GF-D8 (cell line): ENCODE measurements around the gene SLC9A1.
"Not testable (repeated sequence)": the region's sequence is repeated elsewhere in the genome, so short reads cannot be mapped to it uniquely, and the experiment has no call there.

Source experiments
- DNase-seq: peaks from one replicate; lab custom pipeline; 2025; lab: John Stamatoyannopoulos, UW

The SLC9A1 gene

DNA sequence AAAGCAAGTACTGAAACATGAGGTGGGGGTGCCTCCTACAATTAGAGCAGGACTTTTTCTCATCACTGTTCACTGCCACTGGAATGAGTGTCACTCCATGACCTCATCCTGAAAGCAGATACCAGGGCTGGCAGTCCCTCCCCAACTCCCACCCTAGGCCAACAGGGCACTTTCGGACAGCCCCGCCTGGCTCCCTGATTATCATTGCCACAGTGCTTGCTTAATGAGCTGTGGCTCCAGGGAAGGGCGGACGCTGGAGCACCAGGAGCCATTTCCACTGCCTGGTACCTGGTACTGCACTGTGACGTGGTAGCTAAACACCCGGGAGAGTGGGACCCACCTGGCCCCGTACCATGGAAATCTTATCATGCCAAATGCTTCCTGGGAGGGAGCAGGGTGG lies 22.3 kb downstream of the SLC9A1 start:
- no peak for DNase-seq

GRCh38 chr1:27132147-27132546 lies 22.8 kb downstream of the SLC9A1 start:
- no peak for DNase-seq

GRCh38 chr1:27130798-27131197 lies 24.1 kb downstream of the SLC9A1 start:
- DNase-seq, result no peak

DNA sequence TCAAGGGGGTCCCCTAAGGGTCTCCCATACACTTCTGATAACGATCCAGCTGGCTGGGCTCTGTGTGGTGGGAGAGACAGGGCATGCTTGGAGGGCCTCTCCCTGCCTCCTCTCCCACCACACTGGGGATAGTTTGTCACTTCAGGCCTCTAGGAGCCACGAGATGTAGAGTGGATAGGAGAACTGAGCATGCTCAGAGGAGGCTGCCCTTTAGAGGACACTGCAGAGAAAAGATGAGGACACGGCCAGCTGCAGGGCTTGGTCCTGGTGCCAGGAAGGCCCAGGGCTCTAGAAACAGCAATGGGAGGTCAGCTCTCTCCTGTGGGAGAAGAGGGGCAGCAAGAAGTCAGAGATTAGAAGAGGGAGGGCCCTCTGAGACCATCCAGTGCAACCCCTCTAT lies 25.7 kb downstream of the SLC9A1 start:
- no peak for DNase-seq

DNA sequence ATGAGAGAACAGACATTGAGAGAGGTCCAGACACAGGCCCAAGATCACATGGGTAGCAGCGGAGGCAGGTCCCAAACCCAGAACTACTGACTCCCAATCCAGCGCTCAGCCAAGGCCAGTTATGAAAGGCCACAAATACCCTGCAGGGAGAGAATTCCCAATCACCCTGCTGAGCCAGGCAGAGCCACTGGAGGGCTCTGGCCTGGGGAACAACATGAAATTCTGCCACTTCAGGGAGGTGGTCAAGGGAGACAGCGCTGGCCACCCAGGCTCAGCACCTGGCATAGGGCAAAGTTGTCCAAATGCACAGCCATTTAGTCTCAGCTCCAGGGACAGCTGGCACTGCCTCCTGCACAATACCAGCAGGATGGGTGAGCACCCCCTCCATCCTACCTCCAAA lies 27.5 kb downstream of the SLC9A1 start:
- no peak for DNase-seq

DNA sequence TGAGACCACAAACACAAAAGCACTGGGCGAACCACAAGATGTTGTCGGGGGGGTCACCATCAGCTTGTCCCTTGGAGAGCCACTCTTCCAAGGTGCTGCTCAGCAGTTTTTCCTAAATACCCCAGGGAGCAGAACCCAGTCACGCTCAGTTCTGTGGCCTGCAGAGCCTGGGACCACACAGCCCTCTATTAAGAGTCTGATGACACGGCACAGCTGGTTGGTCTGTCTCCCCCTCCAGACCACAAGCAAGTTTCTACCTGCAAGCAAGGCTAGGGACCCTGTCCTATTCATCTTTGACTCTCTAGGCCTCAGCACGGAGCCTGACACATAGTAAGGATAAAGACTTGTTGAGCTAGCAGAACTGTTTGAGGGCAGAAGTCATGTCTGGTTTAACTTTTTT lies 28.5 kb downstream of the SLC9A1 start:
- DNase-seq, result no peak

GRCh38 chr1:27125125-27125524 lies 29.8 kb downstream of the SLC9A1 start:
- DNase-seq, result not testable (repeated sequence)

- DNase-seq, result no peak
Observed at GRCh38 chr1:27124405-27124804, 30.5 kb downstream of the SLC9A1 start.

GRCh38 chr1:27122652-27123051 lies 32.3 kb downstream of the SLC9A1 start:
- no peak for DNase-seq

DNA sequence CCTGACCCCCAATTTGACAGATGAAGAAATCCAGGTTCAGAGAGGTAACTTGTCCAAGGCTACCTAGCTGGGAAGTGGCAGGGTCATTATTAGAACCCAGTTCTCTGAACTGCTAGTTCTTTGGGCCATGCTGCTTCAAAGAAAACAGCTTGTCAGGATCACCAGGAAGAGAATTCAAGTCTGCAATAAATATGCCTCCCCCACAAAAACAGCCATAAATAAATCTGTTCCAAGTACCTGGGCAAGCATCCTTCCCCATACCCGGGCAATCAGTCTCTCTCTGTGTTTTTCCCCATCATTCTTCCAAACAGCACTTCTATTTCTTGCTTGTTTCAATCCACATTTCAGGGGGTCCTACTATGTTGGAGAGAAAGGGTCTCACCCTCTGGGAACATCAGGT lies 34.1 kb downstream of the SLC9A1 start:
- DNase-seq, result no peak

DNA sequence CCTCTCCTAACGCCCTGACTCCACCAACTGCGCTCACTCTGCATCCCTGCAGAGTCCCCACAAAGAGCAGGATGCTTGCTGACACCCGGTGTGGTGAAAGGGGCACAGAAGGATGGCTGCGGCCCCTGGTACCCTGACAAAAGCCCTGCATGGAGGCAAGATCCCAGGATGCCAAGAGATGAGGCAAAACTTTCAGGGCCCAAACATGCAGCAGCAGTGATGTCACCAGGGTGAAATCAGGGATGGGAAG lies 36.6 kb downstream of the SLC9A1 start:
- no peak for DNase-seq

DNA sequence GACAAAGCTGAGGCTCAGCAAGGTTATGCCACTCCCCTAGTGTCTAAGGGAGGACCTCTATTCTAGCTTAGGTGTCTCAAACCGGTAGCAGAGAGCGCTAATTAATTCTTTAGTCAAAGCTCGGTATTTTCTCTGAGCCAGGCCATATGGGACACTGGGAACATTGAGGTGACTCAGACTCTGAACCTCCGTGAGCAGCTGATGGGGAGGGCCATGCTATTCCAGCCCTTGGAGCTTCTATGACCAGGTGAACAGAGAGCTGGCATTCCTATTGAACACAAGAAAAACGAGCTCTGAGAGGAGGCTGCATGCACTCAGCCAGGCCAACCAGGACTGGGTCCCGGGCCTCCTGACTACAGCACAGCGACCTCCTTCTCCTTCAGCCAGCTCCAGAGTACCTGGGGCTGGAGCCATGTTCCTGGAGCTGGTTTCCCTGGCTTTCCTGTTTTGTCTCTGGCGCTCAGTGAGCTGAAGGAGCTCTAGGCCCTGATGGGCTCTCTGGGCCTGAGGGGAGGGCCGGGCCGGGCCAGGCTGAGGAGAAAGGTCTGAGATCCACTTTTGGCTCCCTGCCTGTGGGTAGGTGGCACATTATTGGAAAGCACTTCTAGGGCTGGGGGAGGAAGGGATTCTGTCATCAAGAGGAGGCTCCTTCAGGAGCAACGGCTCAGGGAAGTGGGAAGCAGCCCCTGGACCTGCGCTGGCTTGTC lies 37.0 kb downstream of the SLC9A1 start:
- no peak for DNase-seq

DNA sequence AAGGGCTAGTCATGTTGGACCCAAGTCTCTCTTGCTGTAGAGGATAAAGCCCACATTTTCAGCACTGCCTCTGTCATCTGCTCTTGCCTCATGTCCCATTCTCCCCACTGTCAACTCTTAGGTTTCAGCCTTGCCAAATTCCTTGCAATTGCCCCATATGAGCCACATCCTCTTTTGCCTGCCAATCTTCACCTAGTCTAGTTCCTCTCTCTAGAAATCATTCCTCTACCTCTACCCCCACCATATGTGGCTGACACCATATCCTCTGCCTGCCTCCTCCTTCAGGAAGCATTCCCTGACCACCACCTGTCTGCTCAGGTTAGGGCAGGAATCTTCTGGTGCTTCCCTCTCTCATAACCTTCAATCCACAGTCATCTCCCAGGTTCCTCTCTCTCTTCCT lies 38.2 kb downstream of the SLC9A1 start:
- peak; percentile 94 for DNase-seq

DNA sequence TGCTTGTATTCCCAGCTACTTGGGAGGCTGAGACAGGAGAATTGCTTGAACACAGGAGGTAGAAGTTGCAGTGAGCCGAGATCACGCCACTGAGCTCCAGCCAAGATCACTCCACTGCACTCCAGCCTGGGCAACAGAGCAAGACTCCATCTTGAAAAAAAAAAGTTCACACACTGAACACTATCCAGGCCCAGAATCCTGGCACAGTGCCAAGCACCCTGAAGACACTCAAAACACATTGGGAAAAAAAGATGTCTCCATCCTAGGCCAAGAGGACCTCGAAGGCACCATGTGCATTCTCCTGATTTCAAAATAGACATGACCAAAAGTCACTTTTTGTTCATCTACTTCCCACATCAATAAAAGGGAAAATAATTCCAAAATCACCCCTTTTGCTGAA lies 38.7 kb downstream of the SLC9A1 start:
- DNase-seq, result peak; percentile 42

- no peak for DNase-seq
Observed at GRCh38 chr1:27114546-27114945, 40.4 kb downstream of the SLC9A1 start.

- no peak for DNase-seq
Observed at GRCh38 chr1:27113861-27114260, 41.1 kb downstream of the SLC9A1 start.

DNA sequence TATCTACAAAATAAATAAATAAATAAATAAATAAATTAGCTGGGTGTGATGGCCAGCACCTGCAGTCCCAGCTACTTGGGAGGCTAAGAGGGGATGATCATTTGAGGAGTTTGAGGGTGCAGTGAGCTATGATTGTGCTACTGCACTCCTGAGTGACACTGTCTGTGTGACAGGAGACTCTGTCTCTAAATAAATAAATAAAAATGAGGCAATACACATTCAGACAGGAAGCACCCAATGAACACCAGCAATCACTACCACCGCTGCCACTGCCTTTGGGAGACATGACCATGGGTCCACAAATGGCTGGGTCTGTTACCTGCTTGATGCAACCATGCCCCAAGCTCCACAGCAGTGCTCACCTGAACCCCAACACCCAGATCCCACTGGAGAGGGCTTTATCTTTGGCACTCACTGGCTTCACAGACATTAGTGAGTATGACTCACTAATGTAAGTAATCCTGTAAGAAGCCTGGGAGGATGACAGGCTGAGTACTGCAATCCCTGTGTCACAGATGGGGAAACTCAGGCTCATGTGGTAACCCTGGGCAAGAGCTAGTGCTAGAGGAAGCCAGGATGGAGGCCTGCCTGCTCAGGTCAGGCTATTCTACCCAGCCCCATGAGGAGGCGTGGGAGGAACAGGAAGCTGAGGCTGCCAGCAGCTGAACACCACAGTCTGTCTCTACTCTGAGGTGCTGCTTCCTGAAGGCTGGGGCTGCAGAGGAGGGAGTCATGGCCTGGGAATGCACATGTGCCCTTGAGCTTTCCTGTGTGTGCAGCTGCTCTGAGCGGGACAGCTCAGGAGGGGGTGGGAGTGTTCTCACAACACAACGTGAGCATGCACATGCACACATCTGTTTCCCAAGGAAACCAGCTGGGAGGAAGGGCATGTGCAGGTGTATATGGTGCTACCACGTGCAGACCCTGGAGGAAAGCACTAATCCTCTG lies 43.0 kb downstream of the SLC9A1 start:
- DNase-seq, result peak; percentile 99

DNA sequence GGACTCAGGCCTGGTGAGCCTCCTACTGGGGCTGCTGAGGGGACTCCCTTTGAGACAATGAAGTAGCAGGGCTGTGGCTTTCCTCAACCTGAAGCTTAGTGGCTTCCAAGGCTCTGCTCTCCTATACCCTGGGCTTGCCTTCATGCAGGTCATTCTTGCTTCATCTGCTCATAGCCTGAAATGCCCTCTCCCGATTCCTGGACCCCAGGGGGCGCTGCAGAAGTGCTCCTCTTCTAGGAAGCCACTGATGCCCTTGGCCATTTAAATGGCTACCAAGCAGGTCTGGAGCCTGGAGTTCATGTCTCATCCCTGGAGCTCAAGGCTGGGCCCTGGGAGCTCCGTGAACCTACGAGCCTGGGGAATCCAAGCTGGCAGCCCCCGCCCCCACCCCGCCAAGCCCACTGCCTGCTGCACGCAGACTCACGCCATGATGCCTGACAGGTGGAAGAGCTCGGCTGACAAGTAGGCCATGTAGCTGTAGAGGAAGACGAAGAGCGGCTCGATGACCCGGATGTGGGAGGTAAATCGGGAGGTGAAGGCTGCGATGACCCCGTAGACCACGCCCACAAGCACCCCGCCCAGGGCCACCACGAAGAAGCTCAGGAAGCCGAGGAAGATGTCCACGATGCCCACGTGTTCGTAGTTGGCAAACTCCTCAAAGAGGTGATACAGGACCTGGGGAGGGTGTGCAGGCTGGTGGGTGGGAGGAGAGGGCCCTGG lies 45.7 kb downstream of the SLC9A1 start:
- no peak for DNase-seq

- no peak for DNase-seq
Observed at GRCh38 chr1:27108588-27108987, 46.3 kb downstream of the SLC9A1 start.

DNA sequence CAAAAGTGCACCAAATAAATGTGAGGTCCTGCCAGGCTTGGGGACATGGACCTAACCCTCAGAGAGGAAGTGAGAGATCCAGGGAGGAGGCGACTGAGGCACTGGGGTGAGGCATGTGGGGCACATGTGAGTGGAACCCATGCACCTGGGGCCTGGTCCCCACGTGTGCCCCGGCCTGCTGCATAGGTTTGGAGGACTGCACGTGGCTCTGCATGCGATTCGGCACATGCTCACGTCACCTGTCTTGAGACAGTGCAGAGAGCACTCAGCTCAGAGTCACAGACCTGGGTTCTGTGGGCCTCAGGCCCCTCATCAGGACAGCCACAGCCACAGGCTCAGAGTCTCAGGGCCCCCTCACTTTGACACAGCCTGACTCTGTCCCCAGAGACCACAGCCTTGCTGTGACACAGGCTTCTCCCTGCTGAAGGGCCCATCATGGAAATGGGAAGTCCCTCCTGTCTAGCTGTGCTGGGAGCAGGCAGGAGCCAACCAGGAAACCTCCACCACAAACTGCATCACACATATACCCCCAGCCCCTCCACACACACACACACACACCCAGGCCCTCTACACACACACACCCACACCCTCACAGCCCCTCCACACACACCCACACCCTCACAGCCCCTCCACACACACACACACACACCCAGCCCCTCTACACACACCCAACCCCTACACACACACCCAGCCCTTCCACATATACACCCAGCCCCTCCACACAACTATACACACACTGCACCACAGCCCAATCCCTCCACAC lies 48.2 kb downstream of the SLC9A1 start:
- peak; percentile 2 for DNase-seq

GRCh38 chr1:27105018-27105417 lies 49.9 kb downstream of the SLC9A1 start:
- DNase-seq, result no peak

DNA sequence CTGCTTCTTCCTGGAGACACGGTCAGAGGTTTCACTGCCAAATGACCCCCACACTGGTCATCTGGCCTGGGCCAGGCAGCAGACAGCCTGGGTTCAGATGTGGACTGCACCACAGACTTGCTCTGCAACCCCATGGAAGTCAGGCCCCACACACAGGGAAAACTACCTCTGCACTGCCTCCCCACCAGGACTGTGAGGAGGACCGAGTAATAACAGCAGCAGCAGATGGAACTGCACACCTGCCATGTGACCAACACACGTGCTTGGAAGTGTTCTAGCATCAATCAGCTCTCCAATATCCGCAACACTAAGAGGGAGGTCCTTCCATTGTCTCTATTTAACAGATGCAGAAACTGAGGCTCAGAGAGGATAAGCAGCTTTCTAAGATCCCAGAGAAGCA lies 51.4 kb downstream of the SLC9A1 start:
- DNase-seq, result no peak
